ENCODE results near the gene KIAA1217. TPM values are rescaled to one million over a fixed set of nuclear protein-coding genes. Genes with fewer than 3 reads are reported as not detected.

Gene KIAA1217
- total and polyA plus RNA-seq, 2 experiments from 2014 or later, result 5.4 to 8.1 TPM

GRCh38 chr10:24405635-24406034 is 196.7 kb downstream of the KIAA1217 start:
- no peaks in the 10 kb centered on the region for H3K4me1 ChIP-seq (ENCODE audit: insufficient read depth)
- no peak overlapping the region for H3K9ac ChIP-seq
- WGBS, 2 experiments (ENCODE audit: low coverage in 1 of 2, low lambda C conversion rate in 2 of 2, missing lambda C conversion rate in 2 of 2), result 46 to 49% methylated on average over 1 of the region's 1 CpG
- in situ Hi-C loops (cut with MboI), result no loop called here
- H3K4me3 ChIP-seq, result no peak overlapping the region
- H3K4me2 ChIP-seq (ENCODE audit: unreplicated experiment), result no peak overlapping the region
- DNase-seq, result no peak
- no peaks in the 10 kb centered on the region for H4K20me1 ChIP-seq (ENCODE audit: insufficient read depth)
- no peaks in the 10 kb centered on the region for H3K9me3 ChIP-seq (ENCODE audit: low read depth)
- TF ChIP-seq EZH2 (IDR thresholded peaks at IDR 0.05; ENCODE audit: insufficient read depth, poor library complexity, severe bottlenecking) (no peak), EZH2phosphoT487 (IDR thresholded peaks at IDR 0.05; ENCODE audit: insufficient read depth, low read depth) (no peak)
- H3K79me2 ChIP-seq (ENCODE audit: insufficient read depth), result no peaks in the 10 kb centered on the region
- no peaks in the 10 kb centered on the region for H3F3A ChIP-seq (ENCODE audit: insufficient read depth)
- H3K36me3 ChIP-seq (ENCODE audit: low read depth), result no peaks in the 10 kb centered on the region
- H2AFZ ChIP-seq, result no peak overlapping the region
- H3K27ac ChIP-seq, result no peak overlapping the region
- no peaks in the 10 kb centered on the region for H3K9me2 ChIP-seq (ENCODE audit: insufficient read depth)
- no peaks in the 10 kb centered on the region for H3K27me3 ChIP-seq (replicated peaks; ENCODE audit: insufficient read depth)

GRCh38 chr10:24406809-24407483 is 198.0 kb downstream of the KIAA1217 start:
- in situ Hi-C loops (cut with MboI), result no loop called here
- no peaks in the 10 kb centered on the region for H3K36me3 ChIP-seq (ENCODE audit: low read depth)
- H3K79me2 ChIP-seq (ENCODE audit: insufficient read depth), result no peaks in the 10 kb centered on the region
- 89 to 95% methylated on average over 12 of the region's 12 CpGs for WGBS, 2 experiments (ENCODE audit: low coverage in 1 of 2, low lambda C conversion rate in 2 of 2, missing lambda C conversion rate in 2 of 2)
- H3K27ac ChIP-seq, result no peak overlapping the region
- H3K9me3 ChIP-seq (ENCODE audit: low read depth), result no peaks in the 10 kb centered on the region
- no peak for DNase-seq
- no peaks in the 10 kb centered on the region for H4K20me1 ChIP-seq (ENCODE audit: insufficient read depth)
- no peaks in the 10 kb centered on the region for H3K4me1 ChIP-seq (ENCODE audit: insufficient read depth)
- no peaks in the 10 kb centered on the region for H3K9me2 ChIP-seq (ENCODE audit: insufficient read depth)
- no peak overlapping the region for H3K4me2 ChIP-seq (ENCODE audit: unreplicated experiment)
- H3F3A ChIP-seq (ENCODE audit: insufficient read depth), result no peaks in the 10 kb centered on the region
- H2AFZ ChIP-seq, result no peak overlapping the region
- no peak overlapping the region for H3K9ac ChIP-seq
- no peaks in the 10 kb centered on the region for H3K27me3 ChIP-seq (replicated peaks; ENCODE audit: insufficient read depth)
- no peak overlapping the region for H3K4me3 ChIP-seq
- no peak for TF ChIP-seq EZH2phosphoT487 (IDR thresholded peaks at IDR 0.05; ENCODE audit: insufficient read depth, low read depth)
- TF ChIP-seq EZH2 (IDR thresholded peaks at IDR 0.05; ENCODE audit: insufficient read depth, poor library complexity, severe bottlenecking), result no peak

GRCh38 chr10:24407928-24408327 is 199.0 kb downstream of the KIAA1217 start:
- no peaks in the 10 kb centered on the region for H3K27me3 ChIP-seq (replicated peaks; ENCODE audit: insufficient read depth)
- TF ChIP-seq EZH2phosphoT487 (IDR thresholded peaks at IDR 0.05; ENCODE audit: insufficient read depth, low read depth) (no peak), EZH2 (IDR thresholded peaks at IDR 0.05; ENCODE audit: insufficient read depth, poor library complexity, severe bottlenecking) (no peak)
- no peak for DNase-seq
- H3K9me2 ChIP-seq (ENCODE audit: insufficient read depth), result no peaks in the 10 kb centered on the region
- no peaks in the 10 kb centered on the region for H3K36me3 ChIP-seq (ENCODE audit: low read depth)
- H4K20me1 ChIP-seq (ENCODE audit: insufficient read depth), result no peaks in the 10 kb centered on the region
- no peak overlapping the region for H3K4me2 ChIP-seq (ENCODE audit: unreplicated experiment)
- no peak overlapping the region for H2AFZ ChIP-seq
- H3K79me2 ChIP-seq (ENCODE audit: insufficient read depth), result no peaks in the 10 kb centered on the region
- H3K9me3 ChIP-seq (ENCODE audit: low read depth), result no peaks in the 10 kb centered on the region
- H3K4me3 ChIP-seq, result no peak overlapping the region
- no peak overlapping the region for H3K9ac ChIP-seq
- H3F3A ChIP-seq (ENCODE audit: insufficient read depth), result no peaks in the 10 kb centered on the region
- in situ Hi-C loops (cut with MboI), result no loop called here
- H3K4me1 ChIP-seq (ENCODE audit: insufficient read depth), result no peaks in the 10 kb centered on the region
- no peak overlapping the region for H3K27ac ChIP-seq

- Histone ChIP-seq H3K4me1 (ENCODE audit: insufficient read depth) (no peaks in the 10 kb centered on the region), H3K4me2 (ENCODE audit: unreplicated experiment) (no peak overlapping the region), H3F3A (ENCODE audit: insufficient read depth) (no peaks in the 10 kb centered on the region), H3K9me3 (ENCODE audit: low read depth) (no peaks in the 10 kb centered on the region), H3K36me3 (ENCODE audit: low read depth) (no peaks in the 10 kb centered on the region), H2AFZ (no peak overlapping the region), H3K9ac (no peak overlapping the region), H3K79me2 (ENCODE audit: insufficient read depth) (no peaks in the 10 kb centered on the region), H3K27me3 (replicated peaks; ENCODE audit: insufficient read depth) (no peaks in the 10 kb centered on the region), H3K4me3 (no peak overlapping the region), H3K9me2 (ENCODE audit: insufficient read depth) (no peaks in the 10 kb centered on the region), H3K27ac (no peak overlapping the region), H4K20me1 (ENCODE audit: insufficient read depth) (no peaks in the 10 kb centered on the region)
- DNase-seq, result no peak
- in situ Hi-C loops (cut with MboI), result no loop called here
- WGBS, 2 experiments (ENCODE audit: low coverage in 1 of 2, low lambda C conversion rate in 2 of 2, missing lambda C conversion rate in 2 of 2), result 76 to 85% methylated on average over 2 of the region's 2 CpGs
- no peak for TF ChIP-seq EZH2 (IDR thresholded peaks at IDR 0.05; ENCODE audit: insufficient read depth, poor library complexity, severe bottlenecking)
- no peak for TF ChIP-seq EZH2phosphoT487 (IDR thresholded peaks at IDR 0.05; ENCODE audit: insufficient read depth, low read depth)
Measured at GRCh38 chr10:24408365-24408764, 199.4 kb downstream of the KIAA1217 start.

- no peaks in the 10 kb centered on the region for H3K27me3 ChIP-seq (replicated peaks; ENCODE audit: insufficient read depth)
- no peaks in the 10 kb centered on the region for H3K36me3 ChIP-seq (ENCODE audit: low read depth)
- no peak overlapping the region for H2AFZ ChIP-seq
- no peaks in the 10 kb centered on the region for H3K9me3 ChIP-seq (ENCODE audit: low read depth)
- H3F3A ChIP-seq (ENCODE audit: insufficient read depth), result no peaks in the 10 kb centered on the region
- peaks cover 12% of the 10 kb centered on the region for H3K4me1 ChIP-seq (ENCODE audit: insufficient read depth)
- no peak overlapping the region for H3K4me2 ChIP-seq (ENCODE audit: unreplicated experiment)
- H3K9me2 ChIP-seq (ENCODE audit: insufficient read depth), result no peaks in the 10 kb centered on the region
- H3K79me2 ChIP-seq (ENCODE audit: insufficient read depth), result no peaks in the 10 kb centered on the region
- H4K20me1 ChIP-seq (ENCODE audit: insufficient read depth), result no peaks in the 10 kb centered on the region
- WGBS, 2 experiments (ENCODE audit: low coverage in 1 of 2, low lambda C conversion rate in 2 of 2, missing lambda C conversion rate in 2 of 2), result 84 to 88% methylated on average over 6 of the region's 6 CpGs
- DNase-seq, result no peak
- TF ChIP-seq EZH2 (IDR thresholded peaks at IDR 0.05; ENCODE audit: insufficient read depth, poor library complexity, severe bottlenecking) (no peak), EZH2phosphoT487 (IDR thresholded peaks at IDR 0.05; ENCODE audit: insufficient read depth, low read depth) (no peak)
- no peak overlapping the region for H3K4me3 ChIP-seq
- no peak overlapping the region for H3K27ac ChIP-seq
- no peak overlapping the region for H3K9ac ChIP-seq
- in situ Hi-C loops (cut with MboI), result no loop called here
Measured at GRCh38 chr10:24414597-24414996, 205.7 kb downstream of the KIAA1217 start.

Measured in GM23248 (cell line).